Hepatocyte (in vitro differentiated cells): ENCODE measurements around the gene INF2. TPM values are rescaled to one million over a fixed set of nuclear protein-coding genes. Genes with fewer than 3 reads are reported as not detected.

Source experiments
- DNase-seq: peaks from one replicate; pipeline ENCODE4 v3.0.0-alpha.2; 2016; ENCODE audit warnings: low spot score
- H2AFZ ChIP-seq: fragments of 200-600 bp; sonication (generic); 2 replicates; pipeline ENCODE4 v1.6.0; 2016; ENCODE audit warnings: antibody characterized with exemption, mild to moderate bottlenecking
- H3K27ac ChIP-seq: fragments of 200-600 bp; sonication (generic); 2 replicates; pipeline ENCODE4 v1.5.1; 2016; ENCODE audit warnings: mild to moderate bottlenecking
- H3K27me3 ChIP-seq: fragments of 200-600 bp; sonication (generic); 2 replicates; pipeline ENCODE4 v1.6.1; 2016
- H3K36me3 ChIP-seq: fragments of 200-600 bp; sonication (generic); replicated peaks from 2 replicates; pipeline ENCODE4 v1.5.1; 2016; ENCODE audit warnings: low read depth; ENCODE audit not compliant: insufficient read depth
- H3K4me1 ChIP-seq: fragments of 200-600 bp; sonication (generic); 2 replicates; pipeline ENCODE4 v1.5.1; 2016; ENCODE audit warnings: mild to moderate bottlenecking, moderate library complexity; ENCODE audit not compliant: insufficient read depth
- H3K4me2 ChIP-seq: fragments of 200-600 bp; sonication (generic); 2 replicates; pipeline ENCODE4 v1.6.0; 2016
- H3K4me3 ChIP-seq: fragments of 200-600 bp; sonication (generic); 2 replicates; pipeline ENCODE4 v1.5.1; 2016; ENCODE audit warnings: mild to moderate bottlenecking
- H3K79me2 ChIP-seq: fragments of 200-600 bp; sonication (generic); 2 replicates; pipeline ENCODE4 v1.6.0; 2017; ENCODE audit warnings: mild to moderate bottlenecking
- H3K9me2 ChIP-seq: fragments of 200-600 bp; sonication (generic); replicated peaks from 2 replicates; pipeline ENCODE4 v1.6.0; 2017; ENCODE audit warnings: mild to moderate bottlenecking; ENCODE audit not compliant: insufficient read depth
- H3K9me3 ChIP-seq: fragments of 200-600 bp; sonication (generic); 2 replicates; pipeline ENCODE4 v1.5.1; 2016; ENCODE audit warnings: low read depth, mild to moderate bottlenecking
- H4K20me1 ChIP-seq: fragments of 200-600 bp; sonication (generic); 2 replicates; pipeline ENCODE4 v1.6.0; 2016; ENCODE audit warnings: mild to moderate bottlenecking; ENCODE audit not compliant: insufficient read depth, poor library complexity, severe bottlenecking
- EZH2 ChIP-seq: fragments of 200-600 bp; sonication (generic); IDR thresholded peaks from 2 replicates; pipeline ENCODE4 v1.6.1; 2016; ENCODE audit warnings: antibody characterized with exemption, mild to moderate bottlenecking, borderline replicate concordance
- EZH2phosphoT487 ChIP-seq: fragments of 200-600 bp; sonication (generic); IDR thresholded peaks from one replicate; pipeline ENCODE4 v1.6.1; 2018; ENCODE audit warnings: antibody characterized with exemption, mild to moderate bottlenecking, low read depth, moderate library complexity; ENCODE audit not compliant: unreplicated experiment, severe bottlenecking
- WGBS: methylation state at CpG from one replicate; pipeline ENCODE4 v1.1.6; 2016; ENCODE audit warnings: low lambda C conversion rate; ENCODE audit errors: missing lambda C conversion rate; 5-methylcytosine and 5-hydroxymethylcytosine counted together
- microRNA-seq: library from miRNA; unstranded; fragments of <30 nt; microRNA quantifications from one replicate; pipeline ENCODE4, GENCODE V29; 2017
- polyA plus RNA-seq: library from polyadenylated mRNA; unstranded; fragments of >200 nt; fragmentation: Nextera tagmentation; extraction: Ambion mirVana; gene quantifications from 2 replicates; pipeline ENCODE4 v1.2.1, GENCODE V29; 2016
- small RNA-seq: library from RNA; depleted of rRNA; stranded (forward); fragments of <200 nt; gene quantifications from one replicate; pipeline ENCODE3, GENCODE V24; 2014
- total RNA-seq: library from RNA; depleted of rRNA; stranded (reverse); fragments of >200 nt; gene quantifications from 2 replicates; pipeline ENCODE4 v1.2.3, GENCODE V29; 2014
- TF ChIP-seq, protein P1 (sequence below): fragments of 200-600 bp; sonication (generic); IDR thresholded peaks from 2 replicates; pipeline ENCODE4 v1.5.1; 2016; ENCODE audit warnings: antibody characterized with exemption, mild to moderate bottlenecking; ENCODE audit not compliant: poor library complexity

INF2 gene
- total and polyA plus RNA-seq, 2 experiments from 2014 or later, result 23.8 to 31.6 TPM

DNA sequence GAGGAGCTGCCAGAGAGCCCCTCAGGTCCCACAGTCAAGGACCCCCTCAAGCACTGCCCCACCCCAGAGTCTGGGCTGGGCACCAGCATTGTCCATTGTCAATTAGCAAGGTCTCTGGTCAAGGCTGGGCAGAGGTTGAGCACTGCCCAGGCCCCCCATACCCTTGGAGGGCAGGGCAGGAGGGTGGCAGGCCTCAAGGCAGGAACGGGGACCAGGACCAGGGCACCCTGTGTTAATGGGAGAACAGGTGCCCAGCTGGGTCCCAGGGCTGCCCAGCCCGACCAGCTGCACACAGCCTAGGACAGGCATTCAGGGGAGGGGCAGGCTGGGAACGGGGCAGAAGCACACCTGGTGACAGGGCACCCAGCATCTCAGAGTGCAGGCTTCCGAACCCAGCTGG lies 82.0 kb downstream of the INF2 start:
- Histone ChIP-seq H3K27me3 (no peaks in the 10 kb centered on the region), H2AFZ (no peak overlapping the region), H3K27ac (no peak overlapping the region), H3K4me1 (peaks cover 4% of the 10 kb centered on the region), H3K36me3 (no peaks in the 10 kb centered on the region), H4K20me1 (no peaks in the 10 kb centered on the region), H3K4me2 (no peak overlapping the region), H3K4me3 (no peak overlapping the region), H3K79me2 (no peaks in the 10 kb centered on the region), H3K9me2 (no peaks in the 10 kb centered on the region), H3K9me3 (no peaks in the 10 kb centered on the region)
- no peak for TF ChIP-seq EZH2
- TF ChIP-seq EZH2phosphoT487, result no peak
- TF ChIP-seq, protein P1, sequence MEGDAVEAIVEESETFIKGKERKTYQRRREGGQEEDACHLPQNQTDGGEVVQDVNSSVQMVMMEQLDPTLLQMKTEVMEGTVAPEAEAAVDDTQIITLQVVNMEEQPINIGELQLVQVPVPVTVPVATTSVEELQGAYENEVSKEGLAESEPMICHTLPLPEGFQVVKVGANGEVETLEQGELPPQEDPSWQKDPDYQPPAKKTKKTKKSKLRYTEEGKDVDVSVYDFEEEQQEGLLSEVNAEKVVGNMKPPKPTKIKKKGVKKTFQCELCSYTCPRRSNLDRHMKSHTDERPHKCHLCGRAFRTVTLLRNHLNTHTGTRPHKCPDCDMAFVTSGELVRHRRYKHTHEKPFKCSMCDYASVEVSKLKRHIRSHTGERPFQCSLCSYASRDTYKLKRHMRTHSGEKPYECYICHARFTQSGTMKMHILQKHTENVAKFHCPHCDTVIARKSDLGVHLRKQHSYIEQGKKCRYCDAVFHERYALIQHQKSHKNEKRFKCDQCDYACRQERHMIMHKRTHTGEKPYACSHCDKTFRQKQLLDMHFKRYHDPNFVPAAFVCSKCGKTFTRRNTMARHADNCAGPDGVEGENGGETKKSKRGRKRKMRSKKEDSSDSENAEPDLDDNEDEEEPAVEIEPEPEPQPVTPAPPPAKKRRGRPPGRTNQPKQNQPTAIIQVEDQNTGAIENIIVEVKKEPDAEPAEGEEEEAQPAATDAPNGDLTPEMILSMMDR, result no peak
- WGBS, result 100% methylated on average over 4 of the region's 4 CpGs
- DNase-seq, result no peak

Small RNA genes lying within 50 kb of the gene (microRNA-seq; reads per million reads assigned to microRNA genes)
- gene MIR4710, result not detected

Small RNA genes lying within 50 kb of the gene (small RNA-seq; reads per million reads assigned to genes)
- gene MIR4710, result not detected

Other genes with a start within 250 kb of the INF2 start
- 1.2 and 2.4 TPM in 2 replicates for gene C14orf180, start 109.9 kb upstream of the INF2 start, total RNA-seq
- 1.1 and 4.5 TPM in 2 replicates for gene C14orf180, start 109.9 kb upstream of the INF2 start, polyA plus RNA-seq
- gene TMEM179, start 84.8 kb upstream of the INF2 start, total RNA-seq, result 1.8 and 4.3 TPM in 2 replicates
- 2.1 and 2.2 TPM in 2 replicates for gene TMEM179, start 84.8 kb upstream of the INF2 start, polyA plus RNA-seq
- 3.1 and 3.8 TPM in 2 replicates for gene ADSS1, start 34.6 kb downstream of the INF2 start, total RNA-seq
- 5.1 and 7.6 TPM in 2 replicates for gene ADSS1, start 34.6 kb downstream of the INF2 start, polyA plus RNA-seq
- gene SIVA1, start 63.5 kb downstream of the INF2 start, total RNA-seq, result 163 and 218 TPM in 2 replicates
- gene SIVA1, start 63.5 kb downstream of the INF2 start, polyA plus RNA-seq, result 140 and 149 TPM in 2 replicates
- 120 and 124 TPM in 2 replicates for gene AKT1, start 106.1 kb downstream of the INF2 start, total RNA-seq
- gene AKT1, start 106.1 kb downstream of the INF2 start, polyA plus RNA-seq, result 155 and 159 TPM in 2 replicates
- gene ZBTB42, start 111.5 kb downstream of the INF2 start, total RNA-seq, result 8.6 and 13.0 TPM in 2 replicates
- gene ZBTB42, start 111.5 kb downstream of the INF2 start, polyA plus RNA-seq, result 3.6 TPM in 2 replicates
- 12.0 and 20.3 TPM in 2 replicates for gene CEP170B, start 175.7 kb downstream of the INF2 start, total RNA-seq
- gene CEP170B, start 175.7 kb downstream of the INF2 start, polyA plus RNA-seq, result 7.6 and 9.5 TPM in 2 replicates
- not detected in 2 replicates for gene PLD4, start 235.3 kb downstream of the INF2 start, total RNA-seq
- gene PLD4, start 235.3 kb downstream of the INF2 start, polyA plus RNA-seq, result 0.77 and 1.1 TPM in 2 replicates